ENCODE measurements around the gene MAP3K12. TPM values are rescaled to one million over a fixed set of nuclear protein-coding genes. Genes with fewer than 3 reads are reported as not detected.

Gene MAP3K12
- total and polyA plus RNA-seq, 2 of the 13 experiments (the other 11 are each of a cell fraction or from before 2014, with no cell fraction given), result 0.20 to 1.1 TPM

GRCh38 chr12:53459097-53459496 is 40.2 kb downstream of the MAP3K12 start (continued):
- TF ChIP-seq, protein P1, sequence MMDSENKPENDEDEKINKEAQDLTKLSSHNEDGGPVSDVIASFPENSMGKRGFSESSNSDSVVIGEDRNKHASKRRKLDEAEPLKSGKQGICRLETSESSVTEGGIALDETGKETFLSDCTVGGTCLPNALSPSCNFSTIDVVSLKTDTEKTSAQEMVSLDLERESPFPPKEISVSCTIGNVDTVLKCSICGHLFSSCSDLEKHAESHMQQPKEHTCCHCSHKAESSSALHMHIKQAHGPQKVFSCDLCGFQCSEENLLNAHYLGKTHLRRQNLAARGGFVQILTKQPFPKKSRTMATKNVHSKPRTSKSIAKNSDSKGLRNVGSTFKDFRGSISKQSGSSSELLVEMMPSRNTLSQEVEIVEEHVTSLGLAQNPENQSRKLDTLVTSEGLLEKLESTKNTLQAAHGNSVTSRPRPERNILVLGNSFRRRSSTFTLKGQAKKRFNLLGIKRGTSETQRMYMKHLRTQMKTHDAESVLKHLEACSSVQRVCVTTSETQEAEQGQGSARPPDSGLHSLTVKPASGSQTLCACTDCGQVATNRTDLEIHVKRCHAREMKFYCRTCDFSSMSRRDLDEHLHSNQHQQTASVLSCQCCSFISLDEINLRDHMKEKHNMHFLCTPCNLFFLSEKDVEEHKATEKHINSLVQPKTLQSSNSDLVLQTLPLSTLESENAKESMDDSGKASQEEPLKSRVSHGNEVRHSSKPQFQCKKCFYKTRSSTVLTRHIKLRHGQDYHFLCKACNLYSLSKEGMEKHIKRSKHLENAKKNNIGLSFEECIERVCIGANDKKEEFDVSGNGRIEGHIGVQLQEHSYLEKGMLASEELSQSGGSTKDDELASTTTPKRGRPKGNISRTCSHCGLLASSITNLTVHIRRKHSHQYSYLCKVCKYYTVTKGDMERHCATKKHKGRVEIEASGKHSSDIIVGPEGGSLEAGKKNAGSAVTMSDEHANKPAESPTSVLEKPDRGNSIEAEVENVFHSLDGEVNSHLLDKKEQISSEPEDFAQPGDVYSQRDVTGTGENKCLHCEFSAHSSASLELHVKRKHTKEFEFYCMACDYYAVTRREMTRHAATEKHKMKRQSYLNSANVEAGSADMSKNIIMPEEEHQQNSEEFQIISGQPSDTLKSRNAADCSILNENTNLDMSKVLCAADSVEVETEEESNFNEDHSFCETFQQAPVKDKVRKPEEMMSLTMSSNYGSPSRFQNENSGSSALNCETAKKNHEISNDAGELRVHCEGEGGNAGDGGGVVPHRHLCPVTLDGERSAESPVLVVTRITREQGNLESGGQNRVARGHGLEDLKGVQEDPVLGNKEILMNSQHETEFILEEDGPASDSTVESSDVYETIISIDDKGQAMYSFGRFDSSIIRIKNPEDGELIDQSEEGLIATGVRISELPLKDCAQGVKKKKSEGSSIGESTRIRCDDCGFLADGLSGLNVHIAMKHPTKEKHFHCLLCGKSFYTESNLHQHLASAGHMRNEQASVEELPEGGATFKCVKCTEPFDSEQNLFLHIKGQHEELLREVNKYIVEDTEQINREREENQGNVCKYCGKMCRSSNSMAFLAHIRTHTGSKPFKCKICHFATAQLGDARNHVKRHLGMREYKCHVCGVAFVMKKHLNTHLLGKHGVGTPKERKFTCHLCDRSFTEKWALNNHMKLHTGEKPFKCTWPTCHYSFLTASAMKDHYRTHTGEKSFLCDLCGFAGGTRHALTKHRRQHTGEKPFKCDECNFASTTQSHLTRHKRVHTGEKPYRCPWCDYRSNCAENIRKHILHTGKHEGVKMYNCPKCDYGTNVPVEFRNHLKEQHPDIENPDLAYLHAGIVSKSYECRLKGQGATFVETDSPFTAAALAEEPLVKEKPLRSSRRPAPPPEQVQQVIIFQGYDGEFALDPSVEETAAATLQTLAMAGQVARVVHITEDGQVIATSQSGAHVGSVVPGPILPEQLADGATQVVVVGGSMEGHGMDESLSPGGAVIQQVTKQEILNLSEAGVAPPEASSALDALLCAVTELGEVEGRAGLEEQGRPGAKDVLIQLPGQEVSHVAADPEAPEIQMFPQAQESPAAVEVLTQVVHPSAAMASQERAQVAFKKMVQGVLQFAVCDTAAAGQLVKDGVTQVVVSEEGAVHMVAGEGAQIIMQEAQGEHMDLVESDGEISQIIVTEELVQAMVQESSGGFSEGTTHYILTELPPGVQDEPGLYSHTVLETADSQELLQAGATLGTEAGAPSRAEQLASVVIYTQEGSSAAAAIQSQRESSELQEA (CRISPR knock-in tag; IDR thresholded peaks at IDR 0.05; ENCODE audit: not compliant biosample characterization), result no peak

GRCh38 chr12:53456654-53457366 is 42.4 kb downstream of the MAP3K12 start:
- no peak overlapping the region for H3K27ac ChIP-seq (ENCODE audit: extremely low read length, insufficient read depth, low read length)
- H3K27me3 ChIP-seq (ENCODE audit: control insufficient read depth in 1 of 2, insufficient read depth in 2 of 2, low read length in 2 of 2), result no peaks in the 10 kb centered on the region
- no peak overlapping the region for H3K9ac ChIP-seq (ENCODE audit: insufficient read depth, low read depth, low read length)
- H3K79me2 ChIP-seq (ENCODE audit: insufficient read depth, low read length), result peaks cover 82% of the 10 kb centered on the region
- no peak overlapping the region for H3K4me3 ChIP-seq (replicated peaks in 1 of 3; ENCODE audit: insufficient read depth in 1 of 3, low read depth in 2 of 3, low read length in 3 of 3)
- H3K9me3 ChIP-seq (ENCODE audit: low read length), result no peaks in the 10 kb centered on the region
- in situ Hi-C loops (cut with HindIII; ENCODE audit: extremely low pct_ligation_motif_present, low pct_unique_long_range_greater_than_20kb) (no loop called here), intact Hi-C loops (cut with micrococcal nuclease; ENCODE audit: unreplicated experiment) (no loop called here)
- DNase-seq (ENCODE audit: low spot score), result no peak
- H3K4me1 ChIP-seq (ENCODE audit: insufficient read depth, low read length), result peaks cover 48% of the 10 kb centered on the region
- no peak for ATAC-seq
- POLR2A ChIA-PET, result no interaction called here
- no TSS peak for BruUV-seq (replicated peaks)
- WGBS (ENCODE audit: low lambda C conversion rate), result 85% methylated on average over 6 of the region's 6 CpGs
- no peak overlapping the region for H3K4me2 ChIP-seq (ENCODE audit: low read depth, low read length)
- H2AFZ ChIP-seq (ENCODE audit: low read length), result no peak overlapping the region
- peaks cover 28 to 80% of the 10 kb centered on the region in 2 experiments for H3K36me3 ChIP-seq (replicated peaks in 1 of 2; ENCODE audit: control insufficient read depth in 1 of 2, insufficient read depth in 2 of 2, low read length in 2 of 2)
- CTCF ChIA-PET (ENCODE audit: low intra/inter-chr PET ratio, low total read pairs), result no interaction called here
- H4K20me1 ChIP-seq (ENCODE audit: insufficient read depth, low read length), result peaks cover 76% of the 10 kb centered on the region
- FAIRE-seq, result no peak
- no peak for TF ChIP-seq PRDM4 (CRISPR knock-in tag; IDR thresholded peaks at IDR 0.05; ENCODE audit: borderline replicate concordance)
- TF ChIP-seq, protein P2, sequence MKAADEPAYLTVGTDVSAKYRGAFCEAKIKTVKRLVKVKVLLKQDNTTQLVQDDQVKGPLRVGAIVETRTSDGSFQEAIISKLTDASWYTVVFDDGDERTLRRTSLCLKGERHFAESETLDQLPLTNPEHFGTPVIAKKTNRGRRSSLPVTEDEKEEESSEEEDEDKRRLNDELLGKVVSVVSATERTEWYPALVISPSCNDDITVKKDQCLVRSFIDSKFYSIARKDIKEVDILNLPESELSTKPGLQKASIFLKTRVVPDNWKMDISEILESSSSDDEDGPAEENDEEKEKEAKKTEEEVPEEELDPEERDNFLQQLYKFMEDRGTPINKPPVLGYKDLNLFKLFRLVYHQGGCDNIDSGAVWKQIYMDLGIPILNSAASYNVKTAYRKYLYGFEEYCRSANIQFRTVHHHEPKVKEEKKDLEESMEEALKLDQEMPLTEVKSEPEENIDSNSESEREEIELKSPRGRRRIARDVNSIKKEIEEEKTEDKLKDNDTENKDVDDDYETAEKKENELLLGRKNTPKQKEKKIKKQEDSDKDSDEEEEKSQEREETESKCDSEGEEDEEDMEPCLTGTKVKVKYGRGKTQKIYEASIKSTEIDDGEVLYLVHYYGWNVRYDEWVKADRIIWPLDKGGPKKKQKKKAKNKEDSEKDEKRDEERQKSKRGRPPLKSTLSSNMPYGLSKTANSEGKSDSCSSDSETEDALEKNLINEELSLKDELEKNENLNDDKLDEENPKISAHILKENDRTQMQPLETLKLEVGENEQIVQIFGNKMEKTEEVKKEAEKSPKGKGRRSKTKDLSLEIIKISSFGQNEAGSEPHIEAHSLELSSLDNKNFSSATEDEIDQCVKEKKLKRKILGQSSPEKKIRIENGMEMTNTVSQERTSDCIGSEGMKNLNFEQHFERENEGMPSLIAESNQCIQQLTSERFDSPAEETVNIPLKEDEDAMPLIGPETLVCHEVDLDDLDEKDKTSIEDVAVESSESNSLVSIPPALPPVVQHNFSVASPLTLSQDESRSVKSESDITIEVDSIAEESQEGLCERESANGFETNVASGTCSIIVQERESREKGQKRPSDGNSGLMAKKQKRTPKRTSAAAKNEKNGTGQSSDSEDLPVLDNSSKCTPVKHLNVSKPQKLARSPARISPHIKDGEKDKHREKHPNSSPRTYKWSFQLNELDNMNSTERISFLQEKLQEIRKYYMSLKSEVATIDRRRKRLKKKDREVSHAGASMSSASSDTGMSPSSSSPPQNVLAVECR (CRISPR knock-in tag; IDR thresholded peaks at IDR 0.05; ENCODE audit: borderline replicate concordance), result no peak
- peak; percentile 9 for TF ChIP-seq RBM22 (optimal IDR thresholded peaks at IDR 0.05; ENCODE audit: low read length)
- peak in 1 of 2 experiments; percentile 43; a peak in 1 of 4 replicates for TF ChIP-seq POLR2A (IDR thresholded peaks at IDR 0.05; ENCODE audit: insufficient read depth in 1 of 2, low read depth in 2 of 2, low read length in 2 of 2)
- TF ChIP-seq TSC22D2 (CRISPR knock-in tag; IDR thresholded peaks at IDR 0.05; ENCODE audit: borderline replicate concordance), result no peak

Data from HepG2 (cell line).